ENCODE results near the gene CLEC2B.
"Not testable (repeated sequence)": the region's sequence is repeated elsewhere in the genome, so short reads cannot be mapped to it uniquely, and the experiment has no call there.

CLEC2B gene

DNA sequence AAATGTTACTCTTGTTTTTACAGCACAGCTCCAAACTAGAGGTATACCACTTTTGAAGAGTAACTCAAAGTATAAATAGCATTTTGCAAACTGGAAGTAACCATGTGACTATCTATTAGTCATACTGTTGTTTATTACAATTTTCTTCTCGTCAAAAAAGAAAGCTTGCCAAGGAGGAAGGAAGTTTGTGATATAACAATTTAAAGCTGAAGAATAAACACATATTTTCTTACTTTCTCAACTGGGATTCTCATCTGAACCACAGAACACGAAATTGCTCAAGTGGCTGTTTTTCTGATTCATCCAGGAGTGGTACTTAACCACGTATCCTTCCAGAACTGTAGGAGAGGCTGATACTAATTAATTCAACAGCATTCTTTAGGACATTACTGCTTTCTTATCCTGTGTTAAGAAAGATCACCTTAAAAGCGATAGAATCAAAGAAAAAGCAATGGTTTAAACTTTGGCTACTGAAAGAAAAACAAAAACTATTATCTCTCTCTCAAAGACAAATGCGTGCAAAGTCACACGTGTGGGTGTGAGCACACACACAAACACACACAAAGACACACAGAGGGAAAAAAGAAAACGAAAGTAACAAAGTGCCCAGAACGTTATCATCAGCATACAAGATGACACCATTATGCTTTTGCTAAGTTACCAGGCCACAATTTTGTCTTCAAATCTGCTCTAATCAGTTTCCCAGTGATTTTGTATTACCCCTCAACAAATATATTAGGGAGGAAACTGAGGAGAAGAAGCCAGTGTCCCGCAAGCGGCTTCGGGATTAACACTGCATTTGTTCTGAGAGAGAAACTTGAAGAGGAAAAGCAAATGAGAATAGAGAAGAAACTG, at the start of gene CLEC2B:
CLEC2B (minus strand) TSS at position 48 of the 855 bp plus-strand sequence.
- in situ Hi-C loops (cut with MboI; ENCODE audit: low sequenced_read_pairs) = no loop called here

DNA sequence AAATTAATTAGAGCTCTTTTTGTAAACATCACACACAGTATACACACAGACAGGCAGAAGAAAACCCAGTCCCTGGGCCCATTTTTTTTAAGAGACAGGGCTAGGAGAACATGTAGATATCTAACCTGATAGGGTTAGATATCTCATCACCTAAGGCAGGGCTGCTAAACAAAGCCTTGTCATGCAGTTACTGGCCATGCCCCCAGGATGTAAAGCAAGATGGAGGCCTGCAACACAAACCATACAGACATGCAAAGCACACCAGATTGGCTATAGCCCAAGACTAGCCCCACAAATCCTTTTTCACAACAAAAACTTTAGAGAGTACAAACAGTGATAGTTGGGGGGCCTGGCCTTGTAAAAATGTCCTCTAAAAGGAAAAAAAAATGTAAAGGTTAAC, 42.6 kb upstream of the CLEC2B start:
- in situ Hi-C loops (cut with MboI; ENCODE audit: low sequenced_read_pairs) = no loop called here

DNA sequence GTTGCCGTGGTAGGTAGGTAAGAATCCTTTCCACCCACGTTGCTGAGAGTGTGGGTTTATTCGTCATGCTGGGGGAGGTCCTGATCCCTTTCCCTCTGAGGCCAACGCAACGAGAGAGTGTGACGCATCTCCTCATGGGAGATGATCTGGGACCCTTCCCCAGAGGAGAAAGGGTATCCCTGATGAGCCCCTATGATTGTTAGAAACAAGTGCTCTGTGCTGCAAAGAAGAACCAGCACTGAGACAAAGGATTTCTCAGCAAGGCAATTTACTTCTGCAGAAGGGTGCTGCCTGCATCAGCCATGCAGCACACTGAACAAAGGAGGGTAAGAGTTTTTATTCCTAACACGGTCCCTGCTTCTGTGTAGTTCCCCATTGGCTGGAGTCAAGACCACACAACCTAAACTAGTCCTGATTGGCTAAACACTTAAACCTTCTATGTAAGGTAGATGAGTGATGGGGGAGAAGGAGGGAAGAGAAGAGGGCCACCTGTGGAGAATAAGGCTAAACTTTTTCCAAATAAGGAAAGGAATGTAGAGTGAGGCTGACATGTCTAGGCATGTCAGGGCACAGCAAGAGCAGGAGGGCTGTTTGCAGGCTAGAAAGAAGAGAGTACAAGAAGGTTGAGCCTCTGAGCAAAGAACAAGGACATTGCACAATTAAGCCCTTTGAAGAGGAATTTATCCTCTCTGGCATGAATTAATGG, 41.7 kb upstream of the CLEC2B start:
- in situ Hi-C loops (cut with MboI; ENCODE audit: low sequenced_read_pairs) = no loop called here

DNA sequence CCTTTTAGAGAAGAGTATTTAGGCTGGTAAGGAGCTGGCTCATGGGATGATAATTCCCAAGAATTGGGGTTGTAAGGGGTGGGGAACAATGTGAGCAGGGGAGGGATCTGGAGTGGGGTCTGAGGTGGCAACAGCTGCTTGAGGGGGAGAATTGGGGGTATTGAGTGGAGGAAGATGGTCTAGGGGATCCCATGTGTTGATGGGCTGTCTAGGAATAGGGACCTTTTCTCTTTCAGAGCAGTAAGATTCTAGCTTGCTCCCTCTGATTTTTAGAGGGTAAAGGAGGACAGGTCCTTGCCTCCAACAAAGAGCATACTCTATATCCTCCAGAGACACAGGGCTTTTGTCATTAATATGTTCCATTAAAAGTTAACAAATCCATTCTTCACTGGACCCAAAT, 40.6 kb upstream of the CLEC2B start:
- in situ Hi-C loops (cut with MboI; ENCODE audit: low sequenced_read_pairs) = no loop called here

DNA sequence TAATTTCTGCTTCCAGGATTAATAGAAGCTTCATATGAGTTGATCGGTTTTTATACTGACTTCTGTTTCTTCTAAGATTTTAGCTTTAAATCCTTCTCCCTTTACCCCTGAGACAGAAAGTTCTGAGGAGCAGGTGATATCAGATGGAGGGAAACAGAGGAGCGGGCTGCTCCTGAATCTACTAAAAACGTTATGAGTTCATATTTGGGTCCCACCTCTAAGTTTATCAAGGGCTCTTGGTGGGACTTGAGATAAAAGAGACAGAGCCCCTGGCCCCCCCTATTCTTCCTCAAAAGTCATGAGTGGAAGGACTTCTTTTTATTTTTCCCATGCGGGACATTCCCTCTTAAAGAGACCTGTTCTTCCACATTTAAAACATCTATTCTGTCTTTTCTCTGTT, 39.2 kb upstream of the CLEC2B start:
- in situ Hi-C loops (cut with MboI; ENCODE audit: low sequenced_read_pairs) = no loop called here

DNA sequence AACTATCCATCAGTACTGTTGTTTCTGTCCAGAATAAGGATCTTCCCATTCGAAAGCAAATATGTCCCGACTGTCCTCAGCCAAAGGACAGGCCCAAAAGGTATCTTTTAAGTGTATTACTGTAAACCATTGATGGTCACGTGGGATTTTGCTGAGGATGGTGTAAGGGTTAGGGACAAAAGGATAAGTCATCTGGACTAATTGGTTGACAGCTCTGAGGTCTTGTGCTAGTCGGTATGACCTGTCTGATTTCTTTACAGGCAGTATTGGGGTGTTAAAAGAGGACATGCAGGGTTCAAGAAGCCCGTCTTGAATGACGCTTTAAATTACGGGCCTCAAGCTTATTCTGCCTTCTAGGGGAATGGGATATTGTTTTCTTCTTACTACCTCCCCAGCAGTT, 38.6 kb upstream of the CLEC2B start:
- in situ Hi-C loops (cut with MboI; ENCODE audit: low sequenced_read_pairs) = no loop called here

DNA sequence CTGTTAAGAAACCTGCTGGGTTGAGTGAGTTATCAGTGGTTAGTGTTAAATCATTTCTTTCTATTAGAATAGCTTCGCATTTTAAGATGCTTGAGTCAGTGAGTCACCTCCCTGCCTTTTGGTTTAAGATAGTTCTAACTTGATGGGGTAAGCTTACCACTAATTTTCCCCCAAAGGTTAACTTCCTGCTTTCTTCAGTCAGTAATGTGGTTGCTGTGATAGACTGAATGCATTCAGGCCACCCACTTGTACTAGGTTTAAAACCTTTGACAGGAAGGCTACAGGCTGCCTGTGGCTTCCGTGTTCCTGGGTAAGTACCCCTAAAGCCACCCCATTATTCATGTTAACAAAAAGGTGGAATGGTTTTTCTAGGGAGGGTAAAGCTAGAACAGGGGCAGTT, 37.7 kb upstream of the CLEC2B start:
- in situ Hi-C loops (cut with MboI; ENCODE audit: low sequenced_read_pairs) = no loop called here

DNA sequence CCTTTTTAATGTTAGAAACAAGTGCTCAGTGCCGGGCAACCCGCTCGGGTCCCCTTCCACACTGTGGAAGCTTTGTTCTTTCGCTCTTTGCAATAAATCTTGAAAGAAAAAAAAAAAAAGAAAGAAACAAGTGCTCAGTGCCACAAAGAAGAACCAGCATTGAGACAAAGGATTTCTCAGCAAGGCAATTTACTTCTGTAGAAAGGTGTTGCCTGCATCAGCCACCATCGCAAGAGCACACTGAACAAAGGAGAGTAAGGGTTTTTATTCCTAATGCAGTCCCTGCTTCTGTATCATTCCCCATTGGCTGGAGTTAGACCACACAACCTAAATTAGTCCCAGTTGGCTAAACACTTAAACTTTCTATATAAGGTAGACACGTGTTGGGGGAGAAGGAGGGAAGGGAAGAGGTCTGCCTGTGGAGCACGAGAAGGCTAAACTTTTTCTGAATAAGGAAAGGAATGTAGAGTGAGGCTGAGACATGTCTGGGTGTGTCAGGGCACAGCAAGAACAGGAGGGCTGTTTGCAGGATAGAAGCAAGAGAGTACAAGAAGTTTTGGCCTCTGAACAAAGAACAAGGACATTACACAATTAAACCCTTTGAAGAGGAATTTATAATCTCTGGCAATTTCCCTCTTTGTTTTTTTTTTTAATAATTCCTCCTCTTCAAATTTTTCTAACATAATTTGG, 33.5 kb upstream of the CLEC2B start:
- in situ Hi-C loops (cut with MboI; ENCODE audit: low sequenced_read_pairs) = no loop called here

DNA sequence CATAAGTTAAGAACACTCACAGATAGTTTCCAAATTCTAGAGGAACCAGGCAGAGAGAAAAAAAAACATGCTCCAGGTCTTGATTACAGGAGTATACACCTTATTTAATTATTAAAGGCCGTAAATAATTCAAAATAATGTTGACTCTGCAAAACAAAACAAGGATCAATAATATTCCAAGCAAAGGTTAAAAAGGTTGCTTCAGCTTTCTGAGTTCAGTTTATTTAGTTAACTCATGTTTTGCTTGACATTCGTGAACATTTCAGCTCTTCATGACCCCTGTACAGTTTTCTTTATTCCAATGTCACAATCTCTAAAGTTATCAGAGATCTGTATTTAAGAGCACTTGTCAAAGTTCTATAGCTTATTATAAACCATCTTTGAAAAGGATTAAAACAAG, 31.8 kb upstream of the CLEC2B start:
- in situ Hi-C loops (cut with MboI; ENCODE audit: low sequenced_read_pairs) = no loop called here

DNA sequence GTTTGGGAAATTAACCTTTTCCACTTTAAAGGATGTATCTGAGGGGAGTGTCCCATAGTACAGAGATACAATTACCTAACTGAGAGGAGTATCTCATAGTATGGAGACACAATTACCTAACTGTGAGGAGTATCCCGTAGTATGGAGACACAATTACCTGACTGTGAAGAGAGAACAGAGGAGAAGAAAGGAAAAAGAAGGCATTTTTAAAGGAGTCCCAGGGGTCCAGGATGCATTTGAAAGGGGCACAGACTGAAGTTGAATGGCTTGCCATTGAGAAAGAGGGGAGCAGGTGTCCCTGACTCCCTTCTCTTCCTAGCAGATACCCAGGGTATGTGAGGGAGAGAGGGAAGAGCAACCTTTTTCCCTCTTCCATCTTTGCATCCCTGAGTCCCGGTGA, 30.1 kb upstream of the CLEC2B start:
- in situ Hi-C loops (cut with MboI; ENCODE audit: low sequenced_read_pairs) = no loop called here

DNA sequence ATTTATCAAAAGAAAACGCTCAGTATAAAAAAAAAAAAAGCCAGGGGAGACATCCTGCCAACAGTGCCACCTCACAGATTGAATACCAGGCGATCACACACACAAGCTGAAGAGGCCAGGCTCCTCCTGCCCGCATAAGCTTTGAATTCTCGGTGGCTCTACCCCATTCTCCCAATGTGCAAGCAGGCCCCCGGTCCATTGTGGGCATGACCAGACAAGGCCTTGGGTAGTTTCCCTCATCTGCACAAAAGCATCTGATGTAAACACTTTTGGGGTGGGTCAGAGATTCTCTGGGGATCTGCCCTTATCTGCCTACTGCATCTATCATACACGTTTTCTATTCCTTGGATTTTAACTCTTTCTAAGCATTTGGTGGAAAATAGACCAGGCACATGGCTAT, 28.4 kb upstream of the CLEC2B start:
- in situ Hi-C loops (cut with MboI; ENCODE audit: low sequenced_read_pairs) = no loop called here

DNA sequence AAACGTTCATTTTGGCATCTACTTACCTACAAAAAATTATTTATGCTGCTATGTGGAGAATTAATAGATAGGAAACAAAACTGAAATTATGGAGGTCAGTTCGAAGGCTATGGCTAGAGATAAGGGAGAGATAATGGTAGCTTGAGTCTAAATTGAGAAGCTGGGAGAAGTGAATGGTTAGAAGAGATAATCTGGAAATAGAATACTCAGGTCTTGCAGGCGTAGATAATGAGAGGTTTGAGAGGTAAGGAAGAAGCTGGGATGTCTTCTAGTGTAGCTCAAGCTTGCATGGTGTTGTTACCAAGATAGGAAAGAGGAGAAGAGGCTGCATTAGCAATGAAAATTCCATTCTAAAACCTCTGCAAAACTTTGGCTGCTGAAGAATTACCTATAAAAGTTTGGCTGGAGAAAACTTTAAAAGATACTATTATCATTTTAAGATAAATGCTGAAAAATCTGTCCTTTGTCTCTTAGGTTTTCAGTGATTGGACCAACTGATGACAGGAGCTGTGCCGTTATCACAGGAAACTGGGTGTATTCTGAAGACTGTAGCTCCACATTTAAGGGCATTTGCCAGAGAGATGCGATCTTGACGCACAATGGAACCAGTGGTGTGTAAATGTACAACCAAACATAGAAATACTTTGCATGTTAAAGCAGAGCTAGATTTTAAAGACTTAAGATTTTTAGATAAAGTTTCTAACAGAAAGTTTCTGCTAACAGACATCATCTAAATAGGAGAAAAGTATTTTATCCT, 26.2 kb upstream of the CLEC2B start:
- in situ Hi-C loops (cut with MboI; ENCODE audit: low sequenced_read_pairs) = no loop called here

DNA sequence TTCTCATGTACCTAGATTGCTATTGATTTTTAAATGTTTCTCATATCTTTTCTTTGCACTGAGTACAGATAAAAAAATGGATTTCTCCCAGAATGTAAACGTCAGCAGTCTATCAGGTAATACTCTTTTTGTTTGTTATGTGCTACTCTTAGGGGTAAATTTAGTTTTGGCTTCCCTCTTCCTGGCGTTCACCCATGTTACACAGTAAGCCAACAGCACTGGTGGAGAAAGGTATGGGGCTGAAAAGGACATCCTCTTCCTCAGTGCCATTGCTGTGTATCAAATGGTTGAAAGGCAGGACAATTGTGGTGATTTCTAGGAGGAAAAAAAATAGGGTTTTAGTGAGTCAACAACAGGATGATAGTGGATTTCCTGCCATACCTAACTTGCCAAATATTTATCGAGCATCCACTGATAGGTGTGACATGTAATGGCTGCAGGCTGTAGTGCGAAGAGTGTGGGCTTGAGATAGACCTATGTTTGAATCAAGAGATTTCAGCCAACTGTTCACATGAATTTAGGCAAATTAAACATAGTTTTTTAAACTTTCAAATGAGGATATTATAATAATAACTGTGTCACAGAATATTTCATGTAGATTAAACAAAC, 19.6 kb upstream of the CLEC2B start:
- in situ Hi-C loops (cut with MboI; ENCODE audit: low sequenced_read_pairs) = no loop called here

DNA sequence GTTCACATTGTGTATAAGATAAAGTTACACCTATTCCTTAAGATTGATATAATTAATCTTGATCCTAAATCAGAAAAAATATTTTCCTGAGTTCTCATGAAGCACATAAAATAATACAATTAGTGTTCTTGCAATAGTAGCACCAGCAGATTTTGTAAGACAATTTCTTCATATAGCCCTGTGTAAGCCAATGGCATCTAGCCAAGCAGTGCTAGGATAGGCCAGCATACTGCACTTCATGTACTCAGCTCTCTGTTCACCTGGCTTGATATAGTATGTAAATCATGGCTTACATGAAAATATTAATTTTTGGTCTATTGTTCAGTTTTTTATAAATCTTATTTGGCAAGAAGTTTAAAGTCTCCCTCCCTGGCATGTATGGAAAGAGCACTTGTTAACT, 14.0 kb upstream of the CLEC2B start:
- in situ Hi-C loops (cut with MboI; ENCODE audit: low sequenced_read_pairs) = no loop called here

DNA sequence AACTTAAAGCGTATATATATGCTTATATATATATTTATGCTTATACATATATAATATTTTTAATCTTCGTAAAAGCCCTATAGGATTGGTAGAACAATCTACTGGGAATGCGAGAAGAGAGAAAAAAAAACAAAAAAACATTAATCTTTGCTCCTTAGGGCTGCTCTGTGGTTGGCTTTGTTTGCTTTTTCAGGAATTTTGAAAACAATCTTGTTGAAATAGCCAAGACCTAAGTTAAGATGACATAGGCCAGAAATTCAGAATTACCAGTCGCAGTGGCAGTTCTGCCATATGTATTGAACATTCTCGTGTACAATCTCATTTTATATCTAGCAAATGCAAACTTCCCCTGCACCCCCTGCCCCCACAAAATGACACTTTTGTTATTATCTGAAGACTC, 12.8 kb upstream of the CLEC2B start:
- in situ Hi-C loops (cut with MboI; ENCODE audit: low sequenced_read_pairs) = no loop called here

DNA sequence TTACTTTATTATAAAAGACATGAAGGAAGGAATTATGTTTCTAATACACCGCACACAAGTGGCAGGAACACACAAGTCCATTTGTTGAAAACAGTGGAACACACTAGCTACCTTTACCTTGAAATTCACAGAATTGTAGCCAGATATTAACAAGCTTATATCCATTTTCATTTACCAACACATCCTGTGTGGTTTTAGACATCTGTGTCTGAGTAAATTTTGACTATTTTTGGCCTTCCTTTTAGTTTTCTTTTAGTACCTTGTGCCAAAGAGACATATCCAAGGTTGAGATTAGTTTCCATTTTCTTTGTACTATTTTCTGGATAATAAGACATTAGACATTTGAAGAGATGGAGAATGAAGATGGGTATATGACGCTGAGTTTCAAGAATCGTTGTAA, 12.1 kb upstream of the CLEC2B start, which contains the start of gene KLRF2:
KLRF2 (plus strand) TSS at position 244 of the 400 bp plus-strand sequence; CDS start at position 351, 107 bp downstream.
- in situ Hi-C loops (cut with MboI; ENCODE audit: low sequenced_read_pairs) = no loop called here

DNA sequence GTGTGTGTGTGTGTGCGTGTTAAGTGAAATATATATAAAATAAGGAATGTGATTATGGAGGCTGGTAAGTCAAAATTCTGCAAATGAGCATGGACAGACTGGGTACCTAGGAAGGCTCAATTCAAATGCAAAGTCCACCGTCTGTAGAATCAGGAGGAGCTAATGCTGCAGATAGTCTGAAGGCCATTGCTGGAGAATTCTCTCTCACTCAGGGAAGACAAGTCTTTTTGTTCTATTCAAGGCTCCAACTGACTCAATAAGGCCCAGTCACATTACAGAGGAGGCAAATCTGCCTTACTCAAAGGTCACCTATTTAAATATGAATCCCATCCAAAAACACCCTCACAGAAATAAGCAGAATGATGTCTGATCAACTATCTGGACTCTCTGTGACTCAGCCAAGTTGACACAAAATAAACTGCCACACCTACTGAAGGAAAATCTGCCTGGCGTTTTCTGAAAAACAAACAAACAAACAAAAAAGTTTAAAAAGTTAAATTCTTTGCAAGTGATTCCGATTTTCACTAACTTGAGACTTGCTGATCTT, 11.5 kb upstream of the CLEC2B start:
- in situ Hi-C loops (cut with MboI; ENCODE audit: low sequenced_read_pairs) = no loop called here

DNA sequence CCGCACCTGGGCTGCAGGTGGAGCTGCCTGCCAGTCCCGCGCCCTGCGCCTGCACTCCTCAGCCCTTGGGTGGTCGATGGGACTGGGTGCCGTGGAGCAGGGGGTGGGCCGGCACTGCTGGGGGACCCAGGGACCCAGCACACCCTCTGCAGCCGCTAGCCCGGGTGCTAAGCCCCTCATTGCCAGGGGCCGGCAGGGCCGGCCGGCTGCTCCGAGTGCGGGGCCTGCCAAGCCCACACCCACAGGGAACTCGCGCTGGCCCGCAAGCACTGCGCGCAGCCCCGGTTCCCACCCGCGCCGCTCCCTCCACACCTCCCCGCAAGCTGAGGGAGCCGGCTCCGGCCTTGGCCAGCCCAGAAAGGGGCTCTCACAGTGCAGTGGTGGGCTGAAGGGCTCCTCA, 7.0 kb upstream of the CLEC2B start:
- in situ Hi-C loops (cut with MboI; ENCODE audit: low sequenced_read_pairs) = not testable (repeated sequence)

DNA sequence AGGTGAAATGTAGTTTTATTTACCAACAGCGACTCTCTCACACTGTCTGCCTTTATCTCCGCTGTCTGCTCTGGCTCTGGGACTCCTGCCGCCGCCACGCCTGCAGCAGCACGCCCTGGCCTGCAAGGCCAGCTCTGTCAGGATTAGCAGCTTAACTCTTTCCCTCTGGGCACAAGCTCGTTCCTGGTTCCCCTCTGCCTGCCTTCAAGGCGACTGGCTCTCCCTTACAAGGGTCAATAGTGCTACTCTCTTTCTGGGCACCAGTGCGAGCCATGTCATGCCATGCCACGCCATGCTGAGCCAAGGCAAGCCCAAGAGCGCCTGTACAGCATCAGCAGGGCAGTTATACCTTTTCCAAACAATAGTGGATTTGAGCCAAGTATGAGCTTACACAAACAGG, 3.6 kb upstream of the CLEC2B start:
- in situ Hi-C loops (cut with MboI; ENCODE audit: low sequenced_read_pairs) = no loop called here

DNA sequence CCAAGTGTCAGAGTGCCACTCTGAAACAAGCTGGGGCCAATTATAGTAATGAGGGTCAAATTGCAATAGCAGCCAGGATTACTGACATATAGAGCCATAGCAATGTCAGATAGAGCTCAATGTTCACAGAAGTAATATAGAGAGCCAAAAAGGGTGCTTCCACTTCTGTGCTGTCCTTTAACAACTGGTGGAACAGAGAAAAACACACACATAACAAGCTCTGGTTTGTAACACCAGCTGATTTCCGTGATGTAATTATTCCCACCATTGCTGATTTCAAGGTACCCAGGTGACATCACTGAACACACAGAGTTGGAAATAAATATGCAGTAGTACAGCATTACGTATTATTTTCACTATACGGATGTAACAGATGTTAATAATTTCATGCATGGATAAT, 3.0 kb upstream of the CLEC2B start:
- in situ Hi-C loops (cut with MboI; ENCODE audit: low sequenced_read_pairs) = no loop called here

All from HL-60/S4 treated with retinoic acid at 250 ng/mL for 4 days and 3 days (cell line).